Stomach (tissue), 9 donors: Measurements from ENCODE around the gene ME3. TPM values are rescaled to one million over a fixed set of nuclear protein-coding genes. Genes with fewer than 3 reads are reported as not detected.
"Not testable (repeated sequence)": the region's sequence is repeated elsewhere in the genome, so short reads cannot be mapped to it uniquely, and the experiment has no call there.

ENCODE experiments used
- DNase-seq, 2 donors: peaks; one replicate each; pipeline versions ENCODE4 v3.0.0 to v3.0.0-alpha.2; 2013 to 2019
- H3K27ac ChIP-seq, 5 donors: fragments of 200-600 bp in 4 of 5; sonication (generic) in 4 of 5; one replicate each; pipeline ENCODE4 v1.5.1; 2013 to 2019; ENCODE audit warnings: mild to moderate bottlenecking in 1 of 5, moderate library complexity in 1 of 5
- H3K27me3 ChIP-seq, 3 donors: fragments of 200-600 bp; sonication (generic); one replicate each; pipeline ENCODE4 v1.5.1; 2017 to 2019; ENCODE audit warnings: mixed run types in 1 of 3
- H3K36me3 ChIP-seq, 4 donors: fragments of 200-600 bp; sonication (generic); 1 replicate in 3 of 4; 2 replicates in 1 of 4; pipeline ENCODE4 v1.5.1; 2016 to 2019
- H3K4me1 ChIP-seq, 4 donors: fragments of 200-600 bp; sonication (generic); one replicate each; pipeline ENCODE4 v1.5.1; 2016 to 2019
- H3K4me3 ChIP-seq, 4 donors: fragments of 200-600 bp; sonication (generic) in 3 of 4; one replicate each; pipeline ENCODE4 v1.5.1; 2016 to 2019; ENCODE audit warnings: mild to moderate bottlenecking in 1 of 4
- H3K9me3 ChIP-seq, 4 donors: fragments of 200-600 bp; sonication (generic); one replicate each; pipeline ENCODE4 v1.5.1; 2016 to 2019
- CTCF ChIP-seq, 7 experiments: fragments of 450-650 bp in 4 of 7; fragments of 200-600 bp in 3 of 7; sonication (generic) in 3 of 7; IDR thresholded peaks; one replicate each; pipeline ENCODE4 v1.5.1; 2016 to 2019; ENCODE audit warnings: antibody characterized with exemption in 7 of 7, control low read depth in 2 of 7, mild to moderate bottlenecking in 1 of 7
- EP300 ChIP-seq: sonication (generic); formaldehyde crosslinking; IDR thresholded peaks from one replicate; pipeline ENCODE4 v1.6.1; 2017; ENCODE audit warnings: antibody characterized with exemption
- POLR2A ChIP-seq, 4 donors: fragments of 450-650 bp; IDR thresholded peaks; one replicate each; pipeline ENCODE4 v1.6.1; 2016; ENCODE audit warnings: antibody characterized with exemption in 4 of 4, control low read depth in 2 of 4, mild to moderate bottlenecking in 1 of 4, moderate library complexity in 1 of 4
- POLR2AphosphoS5 ChIP-seq, 3 donors: sonication (generic); formaldehyde crosslinking; IDR thresholded peaks; one replicate each; pipeline ENCODE4 v1.6.1; 2016; ENCODE audit warnings: antibody characterized with exemption in 3 of 3
- WGBS, 5 donors: extraction: QIAGEN DNeasy Blood & Tissue Kit in 3 of 5; methylation state at CpG; one replicate each; pipeline versions ENCODE4 v1.1.5 to v1.1.7; 2013 to 2018; 5-methylcytosine and 5-hydroxymethylcytosine counted together
- intact Hi-C: fragments of 100-400 bp; cut with DNase I; formaldehyde crosslinking; loops from one replicate; pipeline ENCODE4 v1.15.1; 2023; ENCODE audit warnings: low total_unique reads
- polyA plus RNA-seq, 3 donors: library from polyadenylated mRNA; stranded (reverse); fragments of 200-250 nt; gene quantifications; one replicate each; pipeline ENCODE4 v1.2.3, GENCODE V29; 2013
- total RNA-seq, 5 donors: library from RNA; depleted of rRNA; stranded (reverse); fragments of >200 nt; gene quantifications; one replicate each; pipeline versions ENCODE4 v1.1.0 to v1.2.3, GENCODE V29; 2014 to 2016
- donor health status: healthy with polysubstance abuse.
- donor health status: Bipolar disorder and iron deficiency.
- donor health status: healthy.

Gene ME3
- total and polyA plus RNA-seq, 8 donors = 11.2 to 82.1 (median 51.1) TPM

- intact Hi-C loops = no loop called here
These were observed 253.5 kb downstream of the ME3 start for GRCh38 chr11:86418917-86419316.

GRCh38 chr11:86418513-86418912 is 253.9 kb downstream of the ME3 start:
- Histone ChIP-seq H3K27ac (no peak overlapping the region), H3K36me3 (no peaks in the 10 kb centered on the region), H3K27me3 (no peaks in the 10 kb centered on the region), H3K4me1 (no peaks in the 10 kb centered on the region), H3K9me3 (no peaks in the 10 kb centered on the region), H3K4me3 (no peak overlapping the region)
- WGBS, 5 donors = 88 to 94% (median 92%) methylated on average over 3 of the region's 3 CpGs
- TF ChIP-seq EP300 (no peak), POLR2AphosphoS5 (IDR thresholded peaks at IDR 0.05) (no peak), POLR2A (IDR thresholded peaks at IDR 0.05) (no peak), CTCF (IDR thresholded peaks at IDR 0.05) (no peak)
- intact Hi-C loops = no loop called here
- DNase-seq = no peak

More at GRCh38 chr11:86418917-86419316, 253.5 kb downstream of the ME3 start:
- Histone ChIP-seq H3K9me3 (no peaks in the 10 kb centered on the region), H3K36me3 (no peaks in the 10 kb centered on the region), H3K27ac (no peak overlapping the region), H3K4me1 (no peaks in the 10 kb centered on the region), H3K4me3 (no peak overlapping the region), H3K27me3 (no peaks in the 10 kb centered on the region)
- DNase-seq = peak in 1 of 2 donors; percentile 36
- no peak for TF ChIP-seq EP300
- TF ChIP-seq POLR2AphosphoS5 (IDR thresholded peaks at IDR 0.05) = no peak
- no peak for TF ChIP-seq CTCF (IDR thresholded peaks at IDR 0.05)
- no peak for TF ChIP-seq POLR2A (IDR thresholded peaks at IDR 0.05)
- WGBS, 5 donors = 20 to 36% (median 27%) methylated on average over 2 of the region's 2 CpGs

- 84 to 90% (median 89%) methylated on average over 3 of the region's 3 CpGs for WGBS, 5 donors
- Histone ChIP-seq H3K27me3 (no peaks in the 10 kb centered on the region), H3K27ac (no peak overlapping the region), H3K4me1 (no peaks in the 10 kb centered on the region), H3K9me3 (no peaks in the 10 kb centered on the region), H3K36me3 (peaks cover 0 to 1% (median 0%) of the 10 kb centered on the region in 4 donors), H3K4me3 (no peak overlapping the region)
- no peak for DNase-seq
- TF ChIP-seq CTCF (IDR thresholded peaks at IDR 0.05) (no peak), EP300 (no peak), POLR2A (IDR thresholded peaks at IDR 0.05) (no peak), POLR2AphosphoS5 (IDR thresholded peaks at IDR 0.05) (no peak)
- intact Hi-C loops = no loop called here
These were observed 254.3 kb downstream of the ME3 start for GRCh38 chr11:86418106-86418505.

- H3K9me3 ChIP-seq, intact Hi-C loops, DNase-seq, H3K4me1 ChIP-seq, H3K36me3 ChIP-seq, H3K27ac ChIP-seq, H3K4me3 ChIP-seq, H3K27me3 ChIP-seq: not testable (repeated sequence)
- WGBS, 5 donors = 91 to 94% (median 94%) methylated on average over 9 of the region's 9 CpGs
These were observed 255.5 kb downstream of the ME3 start for GRCh38 chr11:86416951-86417350.

GRCh38 chr11:86416494-86416893 is 255.9 kb downstream of the ME3 start:
- H3K36me3 ChIP-seq = peaks cover 0 to 8% (median 0%) of the 10 kb centered on the region in 4 donors
- 82 to 94% (median 88%) methylated on average over 1 of the region's 1 CpG for WGBS, 5 donors
- no peak overlapping the region for H3K27ac ChIP-seq
- no peak for DNase-seq
- H3K4me3 ChIP-seq = no peak overlapping the region
- TF ChIP-seq POLR2AphosphoS5 (IDR thresholded peaks at IDR 0.05) (no peak), EP300 (no peak), CTCF (IDR thresholded peaks at IDR 0.05) (no peak), POLR2A (IDR thresholded peaks at IDR 0.05) (no peak)
- H3K4me1 ChIP-seq = no peaks in the 10 kb centered on the region
- no peaks in the 10 kb centered on the region for H3K9me3 ChIP-seq
- intact Hi-C loops = no loop called here
- no peaks in the 10 kb centered on the region for H3K27me3 ChIP-seq
